NT2/D1 (cell line): ENCODE data around the gene CYP4F8.

Experiments used
- DNase-seq: peaks from one replicate; pipeline ENCODE4 v3.0.0-alpha.2; 2011; ENCODE audit warnings: low read depth, low spot score
- H3K27me3 ChIP-seq: 2 replicates; pipeline ENCODE4 v1.6.0; 2011; ENCODE audit warnings: mild to moderate bottlenecking; ENCODE audit not compliant: insufficient read length, insufficient read depth
- H3K36me3 ChIP-seq: 2 replicates; pipeline ENCODE4 v1.6.1; 2011; ENCODE audit warnings: mild to moderate bottlenecking, low read length, mixed read lengths; ENCODE audit not compliant: insufficient read depth, insufficient read length
- H3K4me1 ChIP-seq: 2 replicates; pipeline ENCODE4 v1.5.1; 2011; ENCODE audit not compliant: insufficient read depth, insufficient read length
- H3K4me3 ChIP-seq: 2 replicates; pipeline ENCODE4 v1.5.1; 2011; ENCODE audit warnings: low read depth; ENCODE audit not compliant: insufficient read length
- H3K9ac ChIP-seq: 2 replicates; pipeline ENCODE4 v1.6.0; 2011; ENCODE audit warnings: low read depth; ENCODE audit not compliant: insufficient read length
- H3K9me3 ChIP-seq: 2 replicates; pipeline ENCODE4 v1.5.1; 2011; ENCODE audit warnings: mild to moderate bottlenecking, low read length; ENCODE audit not compliant: insufficient read depth
- SUZ12 ChIP-seq: IDR thresholded peaks from 2 replicates; pipeline ENCODE4 v1.6.1; 2011; ENCODE audit not compliant: insufficient read length, insufficient read depth; ENCODE audit errors: extremely low read depth
- YY1 ChIP-seq: IDR thresholded peaks from 2 replicates; pipeline ENCODE4 v1.6.1; 2011; ENCODE audit not compliant: insufficient read length, insufficient read depth
- ZNF274 ChIP-seq: IDR thresholded peaks from 2 replicates; pipeline ENCODE4 v1.6.1; 2011; ENCODE audit warnings: mild to moderate bottlenecking, low read depth, low read length

Gene CYP4F8, protein sequence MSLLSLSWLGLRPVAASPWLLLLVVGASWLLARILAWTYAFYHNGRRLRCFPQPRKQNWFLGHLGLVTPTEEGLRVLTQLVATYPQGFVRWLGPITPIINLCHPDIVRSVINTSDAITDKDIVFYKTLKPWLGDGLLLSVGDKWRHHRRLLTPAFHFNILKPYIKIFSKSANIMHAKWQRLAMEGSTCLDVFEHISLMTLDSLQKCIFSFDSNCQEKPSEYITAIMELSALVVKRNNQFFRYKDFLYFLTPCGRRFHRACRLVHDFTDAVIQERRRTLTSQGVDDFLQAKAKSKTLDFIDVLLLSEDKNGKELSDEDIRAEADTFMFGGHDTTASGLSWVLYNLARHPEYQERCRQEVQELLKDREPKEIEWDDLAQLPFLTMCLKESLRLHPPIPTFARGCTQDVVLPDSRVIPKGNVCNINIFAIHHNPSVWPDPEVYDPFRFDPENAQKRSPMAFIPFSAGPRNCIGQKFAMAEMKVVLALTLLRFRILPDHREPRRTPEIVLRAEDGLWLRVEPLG

GRCh38 chr19:15614507-15615379 lies at the start of gene CYP4F8:
CYP4F8 (plus strand) TSS chr19:15615218; CDS start chr19:15615617, 399 bp downstream.
- no peaks in the 10 kb centered on the region for H3K9me3 ChIP-seq
- DNase-seq: no peak

GRCh38 chr19:15570420-15570819 lies 44.6 kb upstream of the CYP4F8 start:
- Histone ChIP-seq H3K4me3 (no peak overlapping the region), H3K27me3 (peaks cover 11% of the 10 kb centered on the region), H3K36me3 (no peaks in the 10 kb centered on the region), H3K9me3 (no peaks in the 10 kb centered on the region), H3K9ac (no peak overlapping the region), H3K4me1 (no peaks in the 10 kb centered on the region)
- DNase-seq: no peak
- TF ChIP-seq YY1 (no peak), ZNF274 (no peak), SUZ12 (no peak)

More at GRCh38 chr19:15614507-15615379, at the start of gene CYP4F8:
- no peak within 1 kb of the TSS for H3K4me3 ChIP-seq
- H3K36me3 ChIP-seq: no peaks in the 10 kb centered on the region
- H3K4me1 ChIP-seq: peaks cover 6% of the 10 kb centered on the region
- peaks cover 28% of the 10 kb centered on the region for H3K27me3 ChIP-seq
- no peak for TF ChIP-seq YY1
- TF ChIP-seq SUZ12: no peak
- no peak for TF ChIP-seq ZNF274
- H3K9ac ChIP-seq: no peak within 1 kb of the TSS

- no peaks in the 10 kb centered on the region for H3K36me3 ChIP-seq
- TF ChIP-seq ZNF274 (no peak), YY1 (no peak), SUZ12 (no peak)
- no peak for DNase-seq
- H3K4me1 ChIP-seq: no peaks in the 10 kb centered on the region
- peaks cover 2% of the 10 kb centered on the region for H3K27me3 ChIP-seq
- no peaks in the 10 kb centered on the region for H3K9me3 ChIP-seq
- no peak overlapping the region for H3K9ac ChIP-seq
- no peak overlapping the region for H3K4me3 ChIP-seq
Measured at GRCh38 chr19:15575406-15575805, 39.6 kb upstream of the CYP4F8 start.

GRCh38 chr19:15576526-15577156 lies 38.4 kb upstream of the CYP4F8 start:
- Histone ChIP-seq H3K4me3 (no peak overlapping the region), H3K9me3 (no peaks in the 10 kb centered on the region), H3K9ac (no peak overlapping the region), H3K27me3 (no peaks in the 10 kb centered on the region), H3K36me3 (no peaks in the 10 kb centered on the region), H3K4me1 (no peaks in the 10 kb centered on the region)
- TF ChIP-seq ZNF274 (no peak), YY1 (no peak), SUZ12 (no peak)
- DNase-seq: no peak

- Histone ChIP-seq H3K4me1 (no peaks in the 10 kb centered on the region), H3K4me3 (no peak overlapping the region), H3K36me3 (no peaks in the 10 kb centered on the region), H3K9ac (no peak overlapping the region), H3K9me3 (no peaks in the 10 kb centered on the region), H3K27me3 (no peaks in the 10 kb centered on the region)
- DNase-seq: no peak
- TF ChIP-seq YY1: no peak
- TF ChIP-seq SUZ12: no peak
- TF ChIP-seq ZNF274: no peak
Measured at GRCh38 chr19:15577184-15577771, 37.7 kb upstream of the CYP4F8 start.

GRCh38 chr19:15583346-15583745 lies 31.7 kb upstream of the CYP4F8 start:
- Histone ChIP-seq H3K4me3 (no peak overlapping the region), H3K4me1 (no peaks in the 10 kb centered on the region), H3K36me3 (no peaks in the 10 kb centered on the region), H3K27me3 (peaks cover 4% of the 10 kb centered on the region), H3K9me3 (no peaks in the 10 kb centered on the region), H3K9ac (no peak overlapping the region)
- DNase-seq: no peak
- TF ChIP-seq ZNF274: no peak
- TF ChIP-seq SUZ12: no peak
- no peak for TF ChIP-seq YY1
